ENCODE data around the gene CHMP3. TPM values are rescaled to one million over a fixed set of nuclear protein-coding genes. Genes with fewer than 3 reads are reported as not detected.
"Not testable (repeated sequence)": the region's sequence is repeated elsewhere in the genome, so short reads cannot be mapped to it uniquely, and the experiment has no call there.

CHMP3 gene
- total and polyA plus RNA-seq, 2 experiments from 2014 or later: 57.0 to 74.4 TPM

DNA sequence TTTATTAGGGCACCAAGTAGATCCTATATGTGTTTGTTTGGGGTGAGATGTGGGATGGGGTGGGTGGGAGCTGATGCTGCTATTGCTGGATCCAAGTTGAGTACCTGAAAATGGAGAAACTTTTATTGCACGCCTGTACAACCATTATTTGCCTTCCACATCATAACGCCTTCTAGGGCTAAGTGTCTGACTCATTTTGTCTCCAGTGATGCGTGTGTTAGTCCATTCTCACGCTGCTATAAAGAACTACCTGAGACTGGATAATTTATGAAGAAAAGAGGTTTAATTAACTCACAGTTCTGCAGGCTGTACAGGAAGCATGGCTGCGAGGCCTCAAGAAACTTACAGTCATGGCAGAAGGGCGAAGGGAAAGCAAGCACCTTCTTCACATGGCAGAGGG, 63.9 kb downstream of the CHMP3 start:
- no peaks in the 10 kb centered on the region for H4K20me1 ChIP-seq (ENCODE audit: insufficient read depth, poor library complexity, severe bottlenecking)
- no peaks in the 10 kb centered on the region for H3K9me2 ChIP-seq (replicated peaks; ENCODE audit: insufficient read depth)
- H3K4me3 ChIP-seq: no peak overlapping the region
- DNase-seq (ENCODE audit: low spot score): no peak
- no peaks in the 10 kb centered on the region for H3K36me3 ChIP-seq (replicated peaks; ENCODE audit: insufficient read depth, low read depth)
- no peak overlapping the region for H3K27ac ChIP-seq
- no peak overlapping the region for H3K4me2 ChIP-seq
- no peak overlapping the region for H2AFZ ChIP-seq
- no peaks in the 10 kb centered on the region for H3K27me3 ChIP-seq
- H3K9me3 ChIP-seq (ENCODE audit: low read depth): no peaks in the 10 kb centered on the region
- TF ChIP-seq EZH2phosphoT487 (IDR thresholded peaks at IDR 0.05; ENCODE audit: low read depth, severe bottlenecking, unreplicated experiment) (no peak), EZH2 (IDR thresholded peaks at IDR 0.05; ENCODE audit: borderline replicate concordance) (no peak)
- TF ChIP-seq, protein P1, sequence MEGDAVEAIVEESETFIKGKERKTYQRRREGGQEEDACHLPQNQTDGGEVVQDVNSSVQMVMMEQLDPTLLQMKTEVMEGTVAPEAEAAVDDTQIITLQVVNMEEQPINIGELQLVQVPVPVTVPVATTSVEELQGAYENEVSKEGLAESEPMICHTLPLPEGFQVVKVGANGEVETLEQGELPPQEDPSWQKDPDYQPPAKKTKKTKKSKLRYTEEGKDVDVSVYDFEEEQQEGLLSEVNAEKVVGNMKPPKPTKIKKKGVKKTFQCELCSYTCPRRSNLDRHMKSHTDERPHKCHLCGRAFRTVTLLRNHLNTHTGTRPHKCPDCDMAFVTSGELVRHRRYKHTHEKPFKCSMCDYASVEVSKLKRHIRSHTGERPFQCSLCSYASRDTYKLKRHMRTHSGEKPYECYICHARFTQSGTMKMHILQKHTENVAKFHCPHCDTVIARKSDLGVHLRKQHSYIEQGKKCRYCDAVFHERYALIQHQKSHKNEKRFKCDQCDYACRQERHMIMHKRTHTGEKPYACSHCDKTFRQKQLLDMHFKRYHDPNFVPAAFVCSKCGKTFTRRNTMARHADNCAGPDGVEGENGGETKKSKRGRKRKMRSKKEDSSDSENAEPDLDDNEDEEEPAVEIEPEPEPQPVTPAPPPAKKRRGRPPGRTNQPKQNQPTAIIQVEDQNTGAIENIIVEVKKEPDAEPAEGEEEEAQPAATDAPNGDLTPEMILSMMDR (IDR thresholded peaks at IDR 0.05; ENCODE audit: poor library complexity): no peak
- H3K4me1 ChIP-seq (ENCODE audit: insufficient read depth): no peaks in the 10 kb centered on the region
- WGBS (ENCODE audit: low lambda C conversion rate, missing lambda C conversion rate): 96% methylated on average over 6 of the region's 6 CpGs
- H3K79me2 ChIP-seq: no peaks in the 10 kb centered on the region

DNA sequence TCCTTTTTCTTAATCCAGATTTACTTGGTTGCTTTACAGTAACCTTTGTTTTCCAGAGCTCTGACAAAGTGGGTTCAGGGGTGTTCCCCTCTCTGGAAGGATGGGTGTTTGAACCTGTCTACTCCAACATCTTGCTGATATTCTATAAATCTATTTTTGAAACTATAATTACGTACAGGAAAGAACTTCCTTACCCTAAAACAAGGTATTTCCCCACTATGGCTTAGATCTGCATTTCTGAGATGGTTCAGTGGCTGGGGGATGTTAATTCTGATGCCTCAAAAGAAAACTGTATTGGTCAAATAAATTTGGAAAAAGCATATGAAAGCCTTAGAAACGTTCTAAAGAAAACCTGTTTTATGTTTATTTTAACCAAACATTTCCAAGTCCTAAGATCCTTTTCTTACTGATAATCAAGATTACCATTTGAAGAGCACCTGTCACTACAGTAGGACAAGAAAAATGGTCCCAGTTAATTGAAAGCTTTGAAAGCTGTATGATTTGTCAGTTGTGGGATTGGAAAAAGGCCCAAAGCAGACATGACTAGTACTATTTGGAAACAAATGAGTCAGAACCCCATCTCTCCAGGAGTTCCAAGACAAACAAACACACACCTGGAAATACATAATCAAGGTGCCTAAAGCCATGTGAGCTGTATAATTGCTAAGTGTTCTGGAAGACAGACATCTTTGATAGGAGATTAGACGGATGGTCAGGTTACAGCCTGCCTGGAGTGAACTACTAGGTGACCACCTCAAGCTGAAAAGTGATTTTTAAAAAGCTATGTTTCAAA, 64.6 kb downstream of the CHMP3 start:
- WGBS (ENCODE audit: low lambda C conversion rate, missing lambda C conversion rate): 93% methylated on average over 3 of the region's 3 CpGs
- Histone ChIP-seq H3K36me3 (replicated peaks; ENCODE audit: insufficient read depth, low read depth) (no peaks in the 10 kb centered on the region), H3K9me3 (ENCODE audit: low read depth) (no peaks in the 10 kb centered on the region), H3K4me1 (ENCODE audit: insufficient read depth) (no peaks in the 10 kb centered on the region), H3K4me3 (no peak overlapping the region), H3K79me2 (no peaks in the 10 kb centered on the region), H3K27ac (no peak overlapping the region), H3K27me3 (no peaks in the 10 kb centered on the region), H3K9me2 (replicated peaks; ENCODE audit: insufficient read depth) (no peaks in the 10 kb centered on the region), H3K4me2 (no peak overlapping the region), H4K20me1 (ENCODE audit: insufficient read depth, poor library complexity, severe bottlenecking) (no peaks in the 10 kb centered on the region), H2AFZ (no peak overlapping the region)
- no peak for TF ChIP-seq EZH2phosphoT487 (IDR thresholded peaks at IDR 0.05; ENCODE audit: low read depth, severe bottlenecking, unreplicated experiment)
- TF ChIP-seq, protein P1 (IDR thresholded peaks at IDR 0.05; ENCODE audit: poor library complexity): no peak
- TF ChIP-seq EZH2 (IDR thresholded peaks at IDR 0.05; ENCODE audit: borderline replicate concordance): no peak
- DNase-seq (ENCODE audit: low spot score): no peak

DNA sequence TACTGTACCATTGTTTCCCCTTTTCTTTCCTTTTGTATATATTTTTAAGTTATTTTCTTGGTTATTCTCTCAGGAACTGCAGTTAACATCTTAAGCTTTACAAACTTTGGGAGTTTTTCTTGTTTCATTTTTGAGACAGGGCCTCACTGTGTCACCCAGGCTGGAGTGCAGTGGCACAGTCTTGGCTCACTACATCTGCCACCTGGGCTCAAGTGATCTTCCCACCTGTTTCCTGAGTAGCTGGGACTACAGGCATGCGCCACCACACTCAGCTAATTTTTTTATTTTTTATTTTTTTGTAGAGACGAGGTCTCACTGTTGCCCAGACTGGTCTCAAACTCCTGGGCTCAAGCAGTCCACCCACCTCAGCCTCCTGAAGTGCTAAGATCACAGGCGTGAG, 66.9 kb downstream of the CHMP3 start:
- not testable (repeated sequence) for H3K27ac ChIP-seq; H2AFZ ChIP-seq; H3K4me3 ChIP-seq; H3K27me3 ChIP-seq; H3K36me3 ChIP-seq (replicated peaks; ENCODE audit: insufficient read depth, low read depth); H4K20me1 ChIP-seq (ENCODE audit: insufficient read depth, poor library complexity, severe bottlenecking); DNase-seq (ENCODE audit: low spot score); H3K79me2 ChIP-seq; H3K4me2 ChIP-seq; H3K9me2 ChIP-seq (replicated peaks; ENCODE audit: insufficient read depth); H3K4me1 ChIP-seq (ENCODE audit: insufficient read depth); H3K9me3 ChIP-seq (ENCODE audit: low read depth)
- 95% methylated on average over 3 of the region's 3 CpGs for WGBS (ENCODE audit: low lambda C conversion rate, missing lambda C conversion rate)

DNA sequence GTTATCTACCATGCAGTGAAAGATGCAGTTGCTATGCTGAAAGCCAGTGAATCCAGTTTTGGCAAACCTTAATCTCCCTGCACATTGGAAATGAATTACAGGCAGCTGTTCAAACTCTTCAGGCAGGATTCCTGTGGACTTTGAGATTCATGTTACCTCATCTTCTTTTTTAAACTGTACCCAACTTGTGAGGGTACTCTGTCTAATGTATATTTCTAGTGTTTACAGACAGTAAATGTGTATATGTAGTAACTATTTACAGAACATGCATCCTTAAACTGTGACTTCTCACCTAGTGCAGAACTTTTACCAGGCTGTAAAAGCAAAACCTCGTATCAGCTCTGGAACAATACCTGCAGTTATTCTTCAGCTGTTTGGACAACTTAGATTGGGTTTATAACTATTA, 71.2 kb downstream of the CHMP3 start:
- no peaks in the 10 kb centered on the region for H3K9me3 ChIP-seq (ENCODE audit: low read depth)
- H3K9me2 ChIP-seq (replicated peaks; ENCODE audit: insufficient read depth): no peaks in the 10 kb centered on the region
- peaks cover 5% of the 10 kb centered on the region for H3K36me3 ChIP-seq (replicated peaks; ENCODE audit: insufficient read depth, low read depth)
- H3K27ac ChIP-seq: no peak overlapping the region
- H3K4me2 ChIP-seq: no peak overlapping the region
- H3K27me3 ChIP-seq: no peaks in the 10 kb centered on the region
- H4K20me1 ChIP-seq (ENCODE audit: insufficient read depth, poor library complexity, severe bottlenecking): no peaks in the 10 kb centered on the region
- H2AFZ ChIP-seq: no peak overlapping the region
- no peak for DNase-seq (ENCODE audit: low spot score)
- no peak overlapping the region for H3K4me3 ChIP-seq
- H3K4me1 ChIP-seq (ENCODE audit: insufficient read depth): peaks cover 5% of the 10 kb centered on the region
- H3K79me2 ChIP-seq: no peaks in the 10 kb centered on the region
- TF ChIP-seq EZH2phosphoT487 (IDR thresholded peaks at IDR 0.05; ENCODE audit: low read depth, severe bottlenecking, unreplicated experiment) (no peak), EZH2 (IDR thresholded peaks at IDR 0.05; ENCODE audit: borderline replicate concordance) (no peak)
- TF ChIP-seq, protein P1 (IDR thresholded peaks at IDR 0.05; ENCODE audit: poor library complexity): no peak
- WGBS (ENCODE audit: low lambda C conversion rate, missing lambda C conversion rate): 63% methylated on average over 1 of the region's 1 CpG

Measured in hepatocyte (in vitro differentiated cells).